ENCODE results near the gene DNASE1. TPM values are rescaled to one million over a fixed set of nuclear protein-coding genes. Genes with fewer than 3 reads are reported as not detected.
"Not testable (repeated sequence)": the region's sequence is repeated elsewhere in the genome, so short reads cannot be mapped to it uniquely, and the experiment has no call there.

Gene DNASE1, protein sequence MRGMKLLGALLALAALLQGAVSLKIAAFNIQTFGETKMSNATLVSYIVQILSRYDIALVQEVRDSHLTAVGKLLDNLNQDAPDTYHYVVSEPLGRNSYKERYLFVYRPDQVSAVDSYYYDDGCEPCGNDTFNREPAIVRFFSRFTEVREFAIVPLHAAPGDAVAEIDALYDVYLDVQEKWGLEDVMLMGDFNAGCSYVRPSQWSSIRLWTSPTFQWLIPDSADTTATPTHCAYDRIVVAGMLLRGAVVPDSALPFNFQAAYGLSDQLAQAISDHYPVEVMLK
- total RNA-seq: 10 to 100 TPM; 18.1 to 33.2 (median 25.0) TPM

DNA sequence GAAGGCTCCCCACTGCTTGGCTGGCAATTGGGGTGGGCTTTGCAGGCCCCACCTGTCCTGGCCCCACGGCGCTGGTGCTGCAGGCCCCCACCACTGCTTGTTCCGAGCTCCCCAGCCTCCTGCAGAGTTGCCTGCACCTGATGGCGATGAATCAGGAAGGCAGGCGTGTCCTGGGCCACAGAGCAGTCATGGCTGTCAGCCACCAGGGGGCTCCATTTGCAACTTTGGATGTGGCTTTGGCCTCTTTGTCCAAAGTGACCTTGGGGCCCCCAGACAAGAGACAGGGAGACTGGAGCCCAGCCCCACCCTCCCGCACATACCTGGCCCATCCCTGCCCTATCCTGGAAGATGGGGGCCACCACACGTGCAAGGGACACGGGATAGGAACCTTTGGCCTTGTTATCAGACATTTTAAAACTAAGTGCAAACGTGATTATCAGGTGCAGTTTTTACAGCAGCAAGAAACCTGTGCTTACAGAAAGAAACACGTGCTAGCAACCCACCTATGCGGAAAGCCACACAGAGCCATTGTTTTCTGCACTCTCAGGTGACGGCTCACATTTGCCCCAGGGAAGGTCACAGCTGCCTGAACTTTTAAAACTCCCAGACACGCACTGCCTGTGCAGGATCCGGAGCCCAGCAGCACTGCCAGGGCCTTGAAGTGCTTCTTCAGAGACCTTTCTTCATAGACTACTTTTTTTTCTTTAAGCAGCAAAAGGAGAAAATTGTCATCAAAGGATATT lies at the start of gene DNASE1:
TSS of gene DNASE1 (plus strand) at position 443 of the 743 bp plus-strand sequence. CDS start 683 bp downstream, outside the sequence.
- Histone ChIP-seq H3K4me1 (peaks cover 0 to 11% of the 10 kb centered on the region in 2 donors), H3K4me3 (replicated peaks in 1 of 3) (no peak within 1 kb of the TSS), H3K27me3 (no peaks in the 10 kb centered on the region), H3K9me3 (no peaks in the 10 kb centered on the region), H3K36me3 (peaks cover 23 to 26% of the 10 kb centered on the region in 2 donors), H3K27ac (peak within 1 kb of the TSS; percentile 45 to 58 (median 45))
- intact Hi-C loops (cut with DNase I): no loop called here
- WGBS, 2 donors: 37 to 62% methylated on average over 6 to 9 of the region's 14 CpGs
- no peak for TF ChIP-seq POLR2A (IDR thresholded peaks at IDR 0.05)
- TF ChIP-seq, protein P1, sequence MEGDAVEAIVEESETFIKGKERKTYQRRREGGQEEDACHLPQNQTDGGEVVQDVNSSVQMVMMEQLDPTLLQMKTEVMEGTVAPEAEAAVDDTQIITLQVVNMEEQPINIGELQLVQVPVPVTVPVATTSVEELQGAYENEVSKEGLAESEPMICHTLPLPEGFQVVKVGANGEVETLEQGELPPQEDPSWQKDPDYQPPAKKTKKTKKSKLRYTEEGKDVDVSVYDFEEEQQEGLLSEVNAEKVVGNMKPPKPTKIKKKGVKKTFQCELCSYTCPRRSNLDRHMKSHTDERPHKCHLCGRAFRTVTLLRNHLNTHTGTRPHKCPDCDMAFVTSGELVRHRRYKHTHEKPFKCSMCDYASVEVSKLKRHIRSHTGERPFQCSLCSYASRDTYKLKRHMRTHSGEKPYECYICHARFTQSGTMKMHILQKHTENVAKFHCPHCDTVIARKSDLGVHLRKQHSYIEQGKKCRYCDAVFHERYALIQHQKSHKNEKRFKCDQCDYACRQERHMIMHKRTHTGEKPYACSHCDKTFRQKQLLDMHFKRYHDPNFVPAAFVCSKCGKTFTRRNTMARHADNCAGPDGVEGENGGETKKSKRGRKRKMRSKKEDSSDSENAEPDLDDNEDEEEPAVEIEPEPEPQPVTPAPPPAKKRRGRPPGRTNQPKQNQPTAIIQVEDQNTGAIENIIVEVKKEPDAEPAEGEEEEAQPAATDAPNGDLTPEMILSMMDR (IDR thresholded peaks at IDR 0.05): peak in 5 of 6 experiments; percentile 35 to 59 (median 36)
- DNase-seq: peak; percentile 70 to 75

DNA sequence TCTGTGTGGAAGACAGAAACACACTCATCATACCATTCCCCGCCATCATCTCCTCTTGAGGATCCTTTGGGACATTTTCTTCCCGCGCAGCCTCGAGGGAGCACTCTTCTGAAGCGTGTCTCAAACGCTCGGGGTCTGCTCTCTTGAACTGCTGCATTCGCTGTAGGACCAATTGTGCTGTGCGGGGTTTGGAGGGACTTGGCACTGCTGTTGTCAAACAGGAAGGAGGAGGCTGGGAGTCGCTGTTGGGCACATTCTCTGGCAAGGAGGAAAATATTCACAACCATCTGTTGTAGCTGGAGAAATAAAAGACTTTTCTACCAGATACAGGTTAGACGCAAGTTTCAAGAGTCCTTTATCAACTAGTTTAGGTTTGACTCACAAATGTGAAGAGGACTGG lies 48.0 kb upstream of the DNASE1 start:
- Histone ChIP-seq H3K4me1 (peaks cover 3 to 13% of the 10 kb centered on the region in 2 donors), H3K27me3 (no peaks in the 10 kb centered on the region), H3K9me3 (no peaks in the 10 kb centered on the region), H3K27ac (no peak overlapping the region), H3K36me3 (peaks cover 7 to 8% of the 10 kb centered on the region in 2 donors), H3K4me3 (replicated peaks in 1 of 3) (no peak overlapping the region)
- WGBS, 2 donors: 82 to 91% methylated on average over 11 of the region's 11 CpGs
- intact Hi-C loops (cut with DNase I): no loop called here
- no peak for TF ChIP-seq POLR2A (IDR thresholded peaks at IDR 0.05)
- DNase-seq: no peak

DNA sequence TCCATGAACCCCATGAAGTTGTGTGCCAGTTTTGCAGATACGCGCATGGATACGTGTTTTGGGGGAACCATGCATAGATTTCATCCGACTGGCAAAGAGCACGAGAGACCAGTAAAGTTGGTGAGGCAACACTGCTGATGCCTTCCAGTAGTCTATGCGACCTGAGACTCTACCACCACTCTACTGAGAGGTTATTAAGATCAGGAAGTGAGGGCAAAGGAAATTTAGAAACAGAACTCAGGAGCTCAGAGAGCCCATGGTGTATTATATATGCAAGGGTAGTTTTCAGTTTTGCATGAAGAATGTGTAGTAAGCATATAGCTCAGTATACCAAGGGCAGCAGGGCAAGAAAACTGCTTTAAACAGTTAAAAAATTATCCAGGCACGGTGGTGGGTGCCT lies 47.3 kb upstream of the DNASE1 start:
- no peak for DNase-seq
- peaks cover 3 to 14% of the 10 kb centered on the region in 2 donors for H3K4me1 ChIP-seq
- intact Hi-C loops (cut with DNase I): no loop called here
- no peaks in the 10 kb centered on the region for H3K9me3 ChIP-seq
- 92 to 95% methylated on average over 7 of the region's 7 CpGs for WGBS, 2 donors
- H3K4me3 ChIP-seq (replicated peaks in 1 of 3): no peak overlapping the region
- H3K27me3 ChIP-seq: no peaks in the 10 kb centered on the region
- TF ChIP-seq, protein P1 (IDR thresholded peaks at IDR 0.05): no peak
- no peak for TF ChIP-seq POLR2A (IDR thresholded peaks at IDR 0.05)
- H3K27ac ChIP-seq: no peak overlapping the region
- peaks cover under 1 to 7% of the 10 kb centered on the region in 2 donors for H3K36me3 ChIP-seq

DNA sequence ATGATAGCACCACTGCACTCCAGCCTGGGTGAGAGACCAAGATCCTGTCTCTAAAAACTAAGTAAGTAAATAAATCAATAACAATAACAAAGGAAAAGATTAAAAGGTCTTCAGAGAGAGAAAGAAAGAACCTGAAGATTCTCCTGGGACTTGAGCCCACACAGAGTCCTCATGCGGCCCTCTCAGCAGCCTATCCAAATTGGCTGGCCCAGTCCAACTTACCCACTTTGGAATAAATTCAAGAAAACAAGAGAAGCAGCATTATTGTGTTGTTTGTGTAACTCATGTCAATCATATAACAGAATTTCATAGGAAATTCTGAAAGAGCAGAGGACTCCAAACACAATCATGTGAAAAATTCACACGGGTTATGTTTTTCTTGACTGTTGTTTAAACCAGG lies 46.9 kb upstream of the DNASE1 start:
- Histone ChIP-seq H3K27me3 (no peaks in the 10 kb centered on the region), H3K27ac (no peak overlapping the region), H3K9me3 (no peaks in the 10 kb centered on the region), H3K4me1 (peaks cover 7 to 19% of the 10 kb centered on the region in 2 donors), H3K36me3 (peaks cover 0 to 5% of the 10 kb centered on the region in 2 donors), H3K4me3 (replicated peaks in 1 of 3) (no peak overlapping the region)
- DNase-seq: no peak
- no peak for TF ChIP-seq POLR2A (IDR thresholded peaks at IDR 0.05)
- TF ChIP-seq, protein P1 (IDR thresholded peaks at IDR 0.05): no peak
- intact Hi-C loops (cut with DNase I): no loop called here
- 85 to 88% methylated on average over 2 of the region's 2 CpGs for WGBS, 2 donors

DNA sequence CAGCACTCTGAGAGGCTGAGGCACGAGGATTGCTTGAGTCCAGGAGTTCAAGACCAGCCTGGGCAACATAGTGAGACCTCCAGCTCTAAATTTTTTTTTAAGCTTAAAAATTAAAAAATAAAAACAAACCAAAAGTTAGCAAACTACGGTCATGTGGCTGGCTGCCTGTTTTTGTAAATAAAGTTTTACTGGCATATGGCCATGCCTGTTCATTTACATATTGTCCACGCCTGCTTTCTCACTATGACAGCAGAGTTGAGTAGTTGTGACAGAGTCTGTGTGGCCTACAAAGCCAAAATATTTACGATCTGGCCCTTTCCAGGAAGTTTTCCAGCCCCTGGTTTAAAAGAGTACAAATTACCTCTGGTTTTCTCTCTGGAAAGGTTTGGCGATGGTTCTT lies 46.4 kb upstream of the DNASE1 start:
- Histone ChIP-seq H3K4me3 (replicated peaks in 1 of 3) (no peak overlapping the region), H3K9me3 (no peaks in the 10 kb centered on the region), H3K27ac (no peak overlapping the region), H3K36me3 (peaks cover 0 to under 1% of the 10 kb centered on the region in 2 donors), H3K4me1 (peaks cover 11 to 21% of the 10 kb centered on the region in 2 donors), H3K27me3 (no peaks in the 10 kb centered on the region)
- intact Hi-C loops (cut with DNase I): no loop called here
- TF ChIP-seq, protein P1 (IDR thresholded peaks at IDR 0.05): no peak
- TF ChIP-seq POLR2A (IDR thresholded peaks at IDR 0.05): no peak
- DNase-seq: no peak
- WGBS, 2 donors: 95% methylated on average over 5 of the region's 5 CpGs

DNA sequence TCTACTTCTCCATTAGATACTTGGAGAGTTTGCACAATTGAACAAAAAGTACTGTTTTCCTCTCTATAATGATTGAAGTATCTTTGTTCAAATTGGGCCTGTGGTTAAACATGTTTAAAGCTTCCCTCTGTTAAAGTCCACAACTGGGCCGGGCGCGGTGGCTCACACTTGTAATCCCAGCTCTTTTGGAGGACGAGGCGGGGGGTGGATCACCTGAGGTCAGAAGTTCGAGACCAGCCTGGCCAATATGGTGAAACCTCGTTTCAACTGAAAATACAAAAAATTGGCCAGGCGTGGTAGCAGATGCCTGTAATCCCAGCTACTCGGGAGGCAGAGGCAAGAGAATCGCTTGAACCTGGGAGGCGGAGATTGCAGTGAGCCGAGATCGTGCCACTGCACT lies 45.5 kb upstream of the DNASE1 start:
- 95 to 96% methylated on average over 13 of the region's 13 CpGs for WGBS, 2 donors
- H3K27me3 ChIP-seq; H3K9me3 ChIP-seq; intact Hi-C loops (cut with DNase I); H3K27ac ChIP-seq; H3K4me3 ChIP-seq (replicated peaks in 1 of 3); DNase-seq; H3K36me3 ChIP-seq: not testable (repeated sequence)
- H3K4me1 ChIP-seq: peaks cover 14 to 21% of the 10 kb centered on the region in 2 donors
